NT2/D1 (cell line): ENCODE results near the gene NTN4.

Source experiments
- YY1 ChIP-seq: IDR thresholded peaks from 2 replicates; pipeline ENCODE4 v1.6.1; 2011; ENCODE audit not compliant: insufficient read length, insufficient read depth
- ZNF274 ChIP-seq: IDR thresholded peaks from 2 replicates; pipeline ENCODE4 v1.6.1; 2011; ENCODE audit warnings: mild to moderate bottlenecking, low read depth, low read length

- TF ChIP-seq ZNF274 (no peak), YY1 (no peak)
These were observed 26.7 kb downstream of the NTN4 start for GRCh38 chr12:95763809-95764253.
